HG03378 (cell line): Measurements from ENCODE around the gene TNP2.

ENCODE experiments used
- ATAC-seq: cut with Tn5 transposase; IDR thresholded peaks from one replicate; pipeline ENCODE4 v1.9.1; 2021; ENCODE audit warnings: mild to moderate bottlenecking, moderate library complexity; ENCODE audit not compliant: unreplicated experiment

The TNP2 gene

DNA sequence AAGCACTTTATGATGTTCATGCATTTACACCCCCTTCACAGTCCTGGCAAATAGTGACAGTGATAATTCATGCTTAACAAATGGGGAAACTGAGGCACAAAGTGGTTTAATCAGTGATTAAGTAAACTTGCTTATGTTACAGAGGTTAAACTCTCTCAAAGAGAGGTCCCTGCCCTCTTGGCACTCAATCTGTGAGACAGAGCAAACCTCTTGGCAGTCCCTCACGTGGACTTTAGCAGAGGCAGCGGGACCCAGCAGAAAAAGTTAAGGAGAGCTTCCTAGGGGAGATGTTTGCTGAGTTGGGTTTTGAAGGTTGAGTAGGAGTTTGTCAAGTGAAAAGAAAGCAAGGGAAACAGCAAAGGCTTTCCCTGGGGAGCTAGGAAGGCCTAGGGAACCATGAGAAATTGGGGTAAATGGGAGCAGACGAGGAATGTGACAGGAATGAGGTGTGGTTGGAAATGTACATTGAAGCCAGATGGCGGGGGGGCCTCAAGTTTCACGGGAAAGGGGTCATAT, 23.8 kb downstream of the TNP2 start:
- ATAC-seq = no peak

DNA sequence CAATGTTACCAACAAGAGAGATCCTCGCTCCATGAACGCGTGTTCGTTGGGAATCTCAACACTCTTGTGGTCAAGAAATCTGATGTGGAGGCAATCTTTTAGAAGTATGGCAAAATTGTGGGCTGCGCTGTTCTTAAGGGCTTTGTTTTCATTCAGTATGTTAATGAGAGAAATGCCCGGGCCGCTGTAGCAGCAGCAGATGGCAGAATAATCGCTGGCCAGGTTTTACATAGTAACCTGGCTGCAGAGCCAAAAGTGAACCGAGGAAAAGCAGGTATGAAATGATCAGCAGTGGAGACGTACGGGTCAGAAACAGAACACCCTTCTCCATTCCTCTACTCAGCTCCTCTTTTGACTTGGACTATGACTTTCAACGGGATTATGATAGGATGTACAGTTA, 26.5 kb downstream of the TNP2 start:
- ATAC-seq = no peak

DNA sequence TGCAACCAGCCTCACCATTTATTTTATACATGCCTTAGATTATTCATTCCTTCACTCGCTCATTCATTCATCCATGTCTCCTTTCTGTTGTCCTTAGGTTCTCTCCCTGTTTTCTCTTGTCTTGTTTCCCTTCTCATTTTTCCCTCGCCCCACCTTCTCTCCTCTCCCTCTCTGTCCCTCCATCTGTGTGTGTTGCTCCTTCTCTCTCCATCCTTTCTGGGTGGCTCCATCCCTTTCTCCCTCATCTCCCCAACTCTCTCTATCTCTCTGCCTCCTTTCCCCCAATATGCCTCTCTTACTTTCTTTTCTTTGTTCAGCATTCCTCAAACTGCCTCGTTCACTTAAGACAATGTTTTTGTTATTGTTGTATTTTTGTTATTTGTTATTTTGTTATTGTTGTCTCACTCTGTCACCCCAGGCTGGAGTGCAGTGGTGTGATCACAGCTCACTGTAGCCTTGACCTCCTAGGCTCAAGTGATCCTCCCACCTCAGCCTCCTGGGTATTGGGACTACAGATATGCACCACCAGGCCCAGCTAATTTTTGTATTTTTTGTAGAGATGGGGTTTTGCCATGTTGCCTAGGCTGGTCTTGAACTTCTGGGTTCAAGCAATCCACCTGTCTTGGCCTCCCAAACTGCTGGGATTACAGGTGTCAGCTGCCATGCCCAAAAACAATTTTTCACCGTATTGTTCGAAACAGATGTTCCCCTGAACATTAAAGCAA, 27.5 kb downstream of the TNP2 start:
- ATAC-seq = no peak

DNA sequence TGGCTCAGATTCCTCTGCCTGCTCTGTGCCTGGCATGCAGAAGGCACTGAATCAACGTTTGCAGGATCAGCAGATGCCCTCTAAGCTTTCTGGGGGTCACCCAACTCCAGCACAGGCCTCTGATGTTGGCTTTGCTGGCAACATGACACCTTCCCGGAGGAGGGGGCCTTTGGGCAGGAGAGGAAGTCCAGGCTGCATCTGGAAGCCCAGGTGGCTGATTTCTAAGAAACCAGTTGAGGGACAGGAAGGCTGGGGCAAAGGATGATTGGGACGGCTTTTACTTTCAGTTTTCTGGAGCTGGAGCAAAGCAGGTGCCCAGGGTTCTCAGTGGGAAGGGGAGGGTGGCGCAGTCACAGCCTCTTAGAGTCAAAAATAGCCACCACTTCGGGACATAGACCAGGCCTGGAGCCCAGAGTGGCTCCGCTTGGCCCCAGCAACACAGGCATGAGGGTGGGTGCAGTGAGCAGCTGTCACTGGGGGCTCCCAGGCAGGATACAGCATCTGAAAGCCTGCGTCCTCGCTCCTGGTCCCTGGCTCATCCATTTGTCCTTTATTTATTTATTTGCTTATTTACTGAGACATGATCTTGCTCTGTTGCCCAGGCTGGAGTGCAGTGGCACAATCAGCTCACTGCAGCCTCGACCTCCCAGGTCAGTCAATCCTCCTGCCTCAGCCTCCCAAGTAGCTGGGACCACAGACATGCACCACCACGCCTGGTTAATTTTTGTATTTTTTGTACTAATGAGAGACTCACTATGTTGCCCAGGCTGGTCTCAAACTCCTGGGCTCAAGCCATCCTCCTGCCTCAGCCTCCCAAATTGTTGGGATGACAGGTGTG, 28.3 kb downstream of the TNP2 start:
- ATAC-seq = no peak

DNA sequence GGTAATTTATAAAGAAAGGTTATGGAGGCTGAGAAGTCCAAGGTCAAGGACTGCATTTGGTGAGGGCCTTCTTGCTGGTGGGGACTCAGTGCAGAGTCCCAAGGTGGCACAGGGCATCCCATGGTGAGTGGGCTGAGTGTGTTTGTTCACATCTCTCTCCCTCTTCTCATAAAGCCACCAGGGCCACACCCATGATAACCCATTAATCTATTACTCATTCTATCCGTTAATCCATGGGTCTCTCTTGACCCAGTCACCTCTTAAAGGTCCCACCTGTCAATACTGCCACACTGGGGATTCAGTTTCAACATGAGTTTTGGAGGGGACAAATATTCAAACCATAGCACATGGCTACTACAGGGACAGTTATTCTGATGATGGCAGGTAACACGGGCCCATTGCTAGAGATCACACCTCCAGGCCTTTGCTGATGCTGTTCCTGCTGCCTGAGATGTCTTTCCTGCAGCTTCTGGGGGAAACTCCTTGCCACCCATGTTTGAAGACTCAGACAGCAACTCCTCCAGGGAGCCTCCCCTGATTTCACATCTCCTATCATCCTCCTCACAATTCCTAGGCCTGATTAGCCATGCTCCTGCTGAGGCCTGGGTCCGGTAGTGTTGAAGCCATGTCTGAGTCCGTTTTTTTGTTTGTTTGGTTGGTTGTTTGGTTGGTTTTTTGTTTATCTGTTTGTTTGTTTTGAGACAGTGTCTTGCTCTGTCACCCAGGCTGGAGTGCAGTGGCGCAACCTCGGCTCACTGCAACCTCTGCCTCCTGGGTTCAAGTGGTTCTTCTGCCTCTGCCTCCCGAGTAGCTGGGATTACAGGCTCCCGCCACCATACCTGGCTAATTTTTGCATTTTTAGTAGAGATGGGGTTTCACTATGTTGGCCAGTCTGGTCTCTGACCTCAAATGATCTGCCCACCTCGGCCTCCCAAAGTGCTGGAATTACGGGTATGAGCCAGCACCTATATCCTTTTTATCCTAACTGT, 29.2 kb downstream of the TNP2 start:
- no peak for ATAC-seq

DNA sequence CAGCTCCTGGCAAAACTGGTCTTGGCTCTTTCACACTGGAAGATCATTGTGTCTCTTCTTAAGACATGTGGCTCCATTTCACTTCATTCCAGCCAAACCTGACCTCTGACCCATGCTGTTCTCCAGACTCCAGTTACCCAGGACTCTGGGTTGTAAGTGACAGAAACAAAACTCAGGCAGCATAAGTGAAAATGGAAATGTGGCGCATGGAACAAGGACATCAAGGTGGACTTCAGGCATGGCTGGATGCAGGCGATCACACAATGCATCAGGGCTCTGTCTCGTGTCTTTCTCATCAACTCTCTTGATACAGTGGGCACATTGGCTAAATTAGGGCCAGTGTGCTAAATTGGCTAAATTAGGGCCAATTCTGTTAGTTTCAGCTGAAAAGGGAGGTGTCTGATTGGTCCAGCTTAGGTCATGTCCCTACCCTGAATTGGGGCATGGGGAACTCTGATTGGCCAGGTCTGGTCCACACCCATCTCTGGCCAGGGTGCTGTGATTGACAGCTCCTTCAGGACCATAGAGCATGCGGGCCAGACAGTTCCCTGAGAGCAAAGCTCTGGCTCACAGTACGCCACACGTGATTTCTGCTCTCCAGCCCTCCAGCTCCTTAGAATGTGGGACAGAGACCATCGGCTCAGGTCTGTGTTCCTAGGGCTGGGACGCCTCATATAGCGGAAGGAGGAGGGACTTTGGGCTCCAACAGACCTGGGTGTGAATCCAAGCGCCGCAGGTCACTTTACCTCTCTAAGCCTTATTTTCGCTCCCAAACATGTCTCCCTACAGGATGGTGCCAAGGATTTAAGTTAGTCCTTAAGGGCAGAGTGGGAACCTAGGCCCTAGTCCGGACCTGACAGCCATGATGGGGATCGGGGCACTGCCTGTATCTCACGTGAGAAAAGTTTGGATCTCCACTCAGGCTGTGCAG, 30.6 kb downstream of the TNP2 start:
- no peak for ATAC-seq

DNA sequence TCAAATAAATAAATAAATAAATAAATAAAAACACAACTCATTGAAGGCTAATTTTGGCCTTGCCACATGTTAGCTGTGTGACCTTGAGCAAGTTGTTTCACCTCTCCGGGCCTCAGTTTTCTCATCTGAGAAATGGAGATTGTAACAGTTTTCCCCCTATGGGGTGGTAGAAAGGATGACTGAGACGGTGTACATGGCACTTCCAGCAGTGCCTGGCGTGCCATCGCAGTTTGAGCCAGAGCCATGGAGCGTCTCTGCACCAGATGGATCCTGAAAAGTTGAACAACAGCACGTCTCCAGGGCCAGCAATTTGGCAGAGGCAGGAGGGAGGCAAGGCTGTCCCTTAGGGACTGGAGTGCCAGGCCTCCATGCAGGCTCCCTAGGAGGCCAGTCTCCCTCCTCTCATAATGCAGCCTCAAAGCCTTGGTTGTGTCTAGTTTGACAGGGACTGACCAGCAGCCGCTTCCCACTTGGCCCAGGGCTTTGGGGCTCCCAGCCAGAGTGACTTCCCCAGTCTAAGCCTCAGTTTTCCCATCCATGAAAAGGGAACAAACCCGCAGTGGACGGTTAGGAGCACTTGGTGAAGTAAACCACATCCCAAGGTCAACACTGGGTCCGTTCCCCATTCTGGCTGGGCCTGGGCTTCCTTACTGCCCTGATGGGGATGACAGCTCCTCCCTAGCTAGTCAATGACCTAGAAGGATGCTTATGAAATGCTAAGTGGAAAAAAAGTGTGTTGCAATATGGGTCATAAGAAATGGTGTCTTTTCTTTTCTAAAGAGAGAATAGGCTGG, 32.5 kb downstream of the TNP2 start:
- ATAC-seq = no peak

DNA sequence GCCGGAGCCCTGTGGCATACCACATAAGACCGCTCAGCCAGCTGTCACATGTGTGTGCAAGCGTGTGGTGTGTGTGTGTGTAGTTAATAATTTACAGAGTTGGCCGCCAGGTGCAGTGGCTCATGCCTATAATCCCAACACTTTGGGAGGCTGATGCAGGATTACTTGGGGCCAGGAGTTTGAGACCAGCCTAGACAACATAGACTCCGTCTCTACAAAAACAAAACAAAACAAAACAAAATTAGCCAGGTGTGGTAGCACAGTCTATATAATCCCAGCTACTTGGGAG, 33.5 kb downstream of the TNP2 start:
- no peak for ATAC-seq

DNA sequence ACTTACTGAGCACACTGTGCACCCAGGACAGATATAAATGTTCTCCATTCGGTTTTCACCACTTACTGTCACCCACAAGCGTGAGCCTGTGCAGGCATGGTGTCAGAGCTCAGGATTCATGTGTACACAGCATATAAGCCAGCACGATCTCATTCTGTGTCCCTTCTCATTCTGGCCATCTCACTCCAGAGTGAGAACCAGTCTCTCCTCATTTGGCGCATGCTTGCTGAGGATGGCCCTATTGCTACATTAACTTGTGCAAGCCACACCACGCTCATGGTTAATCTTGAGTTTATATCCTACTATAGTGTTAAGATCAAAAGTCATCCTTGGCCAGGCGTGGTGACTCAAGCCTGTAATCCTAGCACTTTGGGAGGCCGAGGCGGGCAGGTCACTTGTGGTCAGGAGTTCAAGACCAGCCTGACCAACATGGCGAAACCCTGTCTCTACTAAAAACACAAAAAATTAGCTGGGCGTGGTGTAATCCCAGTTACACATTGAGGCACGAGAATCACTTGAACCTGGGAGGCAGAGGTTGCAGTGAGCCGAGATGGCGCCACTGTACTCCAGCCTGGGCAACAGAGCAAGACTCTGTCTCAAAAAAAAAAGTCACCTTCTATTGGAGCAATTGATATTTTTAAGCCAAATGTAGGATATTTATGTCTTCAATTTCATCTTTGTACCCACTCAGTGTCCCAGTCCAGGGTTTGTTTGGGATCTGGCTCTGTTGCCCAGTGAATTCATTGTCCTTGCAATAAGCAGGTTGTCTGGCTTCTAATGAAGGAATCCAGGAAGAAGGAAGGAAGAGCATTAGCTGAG, 34.0 kb downstream of the TNP2 start:
- ATAC-seq = no peak

DNA sequence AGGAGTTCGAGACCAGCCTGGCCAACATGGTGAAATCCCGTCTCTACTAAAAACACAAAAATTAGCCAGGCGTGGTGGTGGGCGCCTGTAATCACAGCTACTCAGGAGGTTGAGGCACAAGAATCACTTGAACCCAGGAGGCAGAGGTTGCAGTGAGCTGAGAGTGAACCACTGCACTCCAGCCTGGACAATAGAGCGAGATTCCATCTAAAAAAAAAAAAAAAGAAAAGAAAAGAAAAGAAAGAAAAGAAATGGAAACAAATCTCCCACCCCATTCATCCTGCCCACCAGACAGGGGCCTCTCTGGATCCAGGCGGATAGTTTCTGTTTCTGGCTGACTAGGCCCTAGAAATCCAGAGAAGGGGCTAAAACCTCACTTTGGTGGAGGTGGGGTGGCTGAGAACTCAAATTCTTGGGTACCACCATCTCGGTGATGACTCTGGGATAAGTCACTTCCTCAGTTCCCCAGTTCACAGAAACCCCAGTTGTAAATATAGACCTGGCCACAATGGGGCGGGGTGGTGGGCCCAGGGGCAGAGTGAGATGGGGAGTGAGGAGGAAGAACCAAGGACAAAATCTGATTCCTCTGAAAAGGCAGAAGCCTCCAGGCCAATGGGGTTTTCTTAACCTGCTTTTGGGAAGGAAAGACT, 35.3 kb downstream of the TNP2 start:
- ATAC-seq = no peak

DNA sequence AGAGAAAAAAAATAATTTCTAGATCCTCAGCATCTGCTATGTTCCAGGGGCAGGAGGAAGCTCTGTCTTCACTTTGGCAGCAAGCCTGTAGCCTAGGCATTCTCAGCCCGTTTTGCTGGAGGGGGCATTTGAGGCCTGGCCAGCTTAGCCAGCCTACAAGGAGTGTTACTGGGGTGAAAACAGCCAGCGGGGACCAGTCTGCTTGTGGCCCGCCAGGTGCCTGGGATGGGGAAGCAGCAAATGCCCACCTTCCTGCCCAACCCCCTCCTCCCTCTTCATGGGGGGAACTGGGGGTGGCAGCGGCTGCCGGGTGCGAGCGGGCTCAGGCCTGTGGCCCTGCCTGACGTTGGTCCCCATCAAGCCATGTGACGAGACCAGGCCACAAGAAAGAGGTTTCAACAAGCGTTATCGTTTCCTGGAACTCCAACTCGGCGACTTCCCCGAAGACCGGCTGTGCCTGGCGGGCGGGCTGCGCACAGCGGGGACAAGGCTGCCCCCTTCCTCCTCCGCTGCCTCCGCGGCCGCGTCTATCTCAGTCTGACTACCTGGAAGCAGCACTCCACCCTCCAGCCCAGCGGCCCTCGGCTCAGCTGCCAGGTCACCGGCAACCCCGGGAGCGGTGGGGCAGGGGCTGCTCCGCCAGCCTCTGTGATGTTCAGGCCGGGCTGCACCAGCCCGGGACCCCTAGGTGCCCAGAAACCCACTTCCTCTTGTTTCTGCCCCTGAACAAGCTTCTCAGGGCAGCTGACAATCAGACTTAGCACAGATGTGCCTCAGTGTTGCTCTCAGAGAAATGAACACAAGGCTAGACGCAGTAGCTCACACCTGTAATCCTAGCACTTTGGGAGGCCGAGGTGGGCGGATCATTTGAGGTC, 36.0 kb downstream of the TNP2 start:
- ATAC-seq = peak; percentile 49

DNA sequence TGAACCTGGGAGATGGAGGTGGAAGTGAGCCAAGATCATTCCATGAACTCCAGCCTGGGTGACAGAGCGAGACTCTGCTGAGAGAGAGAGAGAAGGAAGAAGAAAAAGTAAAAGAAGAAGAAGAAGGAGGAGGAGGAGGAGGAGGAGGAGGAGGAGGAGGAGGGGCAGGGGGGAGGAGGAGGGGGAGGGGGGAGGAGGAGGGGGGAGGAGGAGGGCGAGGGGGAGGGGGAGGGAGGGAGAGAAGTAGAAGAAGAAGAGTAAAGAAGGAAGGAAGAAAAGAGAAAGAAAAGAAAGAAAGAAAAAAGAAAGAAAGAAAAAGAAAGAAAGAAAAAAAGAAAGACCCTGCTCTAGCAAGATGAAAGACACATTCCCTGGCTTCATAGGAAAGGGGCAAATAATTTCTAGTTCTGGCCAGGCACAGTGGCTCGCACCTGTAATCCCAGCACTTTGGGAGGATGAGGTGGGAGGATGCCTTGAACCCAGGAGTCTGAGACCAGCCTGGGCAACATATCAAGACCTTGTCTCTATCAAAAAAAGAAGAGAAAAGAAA, 36.7 kb downstream of the TNP2 start:
- no peak for ATAC-seq

DNA sequence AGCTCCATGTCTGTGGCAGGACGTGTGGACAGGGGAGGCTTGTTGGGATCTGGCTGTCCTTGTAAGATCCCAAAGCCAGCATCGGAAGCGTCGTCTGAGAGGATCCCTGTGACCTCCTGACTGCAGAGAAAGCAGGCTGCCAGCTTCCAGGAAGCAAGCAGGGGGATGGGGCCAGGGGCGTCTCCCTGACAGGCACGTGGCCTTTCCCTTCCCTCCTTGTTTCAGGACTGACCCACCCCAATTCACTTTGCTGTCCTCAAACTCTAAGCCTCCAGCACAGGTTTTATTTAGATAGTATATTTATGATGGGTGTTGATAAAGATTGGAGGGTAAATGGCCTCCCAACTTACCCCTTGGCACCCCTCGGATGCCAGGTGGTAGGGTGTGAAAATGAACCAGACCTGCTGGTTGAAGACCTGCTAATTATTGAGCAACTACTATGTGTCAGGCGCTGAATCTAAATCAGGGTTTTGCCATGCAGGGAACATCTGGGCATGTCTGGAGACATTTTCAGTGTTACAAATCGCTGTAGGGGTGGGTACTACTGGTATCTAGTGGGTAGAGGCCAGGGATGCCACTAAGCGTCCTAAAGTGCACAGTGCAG, 37.7 kb downstream of the TNP2 start:
- ATAC-seq = no peak

DNA sequence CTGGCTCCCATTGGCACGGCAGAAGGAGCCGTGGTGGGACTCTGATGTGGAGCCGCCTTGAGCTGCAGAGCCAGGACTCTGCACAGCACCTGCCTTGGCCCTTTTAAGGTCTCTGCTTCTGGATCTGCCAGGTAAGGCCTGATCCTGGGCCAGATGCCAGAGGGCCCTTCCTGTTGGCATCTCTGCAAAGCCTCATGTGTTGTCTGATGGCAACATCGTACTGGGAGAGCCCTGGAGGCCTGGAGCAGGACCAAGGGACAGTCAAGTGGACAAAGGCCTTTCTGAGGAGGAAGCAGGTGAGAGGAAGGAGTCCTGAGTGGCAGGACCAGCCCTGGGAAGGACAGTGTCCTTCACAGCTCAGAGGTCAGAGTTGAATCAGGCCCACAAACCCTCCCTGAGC, 39.2 kb downstream of the TNP2 start:
- ATAC-seq = no peak

DNA sequence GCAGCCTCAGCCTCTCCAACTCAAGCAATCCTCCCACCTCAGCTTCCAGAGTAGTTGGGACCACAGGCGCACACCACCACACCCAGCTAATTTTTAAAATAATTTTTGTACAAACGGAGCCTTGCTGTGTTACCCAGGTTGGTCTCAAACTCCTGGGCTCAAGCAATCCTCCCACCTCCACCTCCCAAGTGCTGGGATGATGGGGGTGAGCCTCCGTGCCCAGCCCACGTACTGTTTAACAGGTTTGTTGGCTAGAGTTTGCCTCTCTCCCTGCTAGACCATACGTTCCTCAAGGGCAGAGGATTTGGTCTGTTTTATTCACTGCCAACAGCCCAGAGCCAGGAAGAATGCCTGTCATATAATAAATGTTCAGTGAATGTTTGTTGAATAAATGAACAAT, 39.7 kb downstream of the TNP2 start:
- no peak for ATAC-seq
